Amniotic stem cell (primary cell): ENCODE measurements around the gene ANKK1.

Experiments
- DNase-seq: peaks from one replicate; lab custom pipeline; 2025; lab: John Stamatoyannopoulos, UW

The ANKK1 gene, protein sequence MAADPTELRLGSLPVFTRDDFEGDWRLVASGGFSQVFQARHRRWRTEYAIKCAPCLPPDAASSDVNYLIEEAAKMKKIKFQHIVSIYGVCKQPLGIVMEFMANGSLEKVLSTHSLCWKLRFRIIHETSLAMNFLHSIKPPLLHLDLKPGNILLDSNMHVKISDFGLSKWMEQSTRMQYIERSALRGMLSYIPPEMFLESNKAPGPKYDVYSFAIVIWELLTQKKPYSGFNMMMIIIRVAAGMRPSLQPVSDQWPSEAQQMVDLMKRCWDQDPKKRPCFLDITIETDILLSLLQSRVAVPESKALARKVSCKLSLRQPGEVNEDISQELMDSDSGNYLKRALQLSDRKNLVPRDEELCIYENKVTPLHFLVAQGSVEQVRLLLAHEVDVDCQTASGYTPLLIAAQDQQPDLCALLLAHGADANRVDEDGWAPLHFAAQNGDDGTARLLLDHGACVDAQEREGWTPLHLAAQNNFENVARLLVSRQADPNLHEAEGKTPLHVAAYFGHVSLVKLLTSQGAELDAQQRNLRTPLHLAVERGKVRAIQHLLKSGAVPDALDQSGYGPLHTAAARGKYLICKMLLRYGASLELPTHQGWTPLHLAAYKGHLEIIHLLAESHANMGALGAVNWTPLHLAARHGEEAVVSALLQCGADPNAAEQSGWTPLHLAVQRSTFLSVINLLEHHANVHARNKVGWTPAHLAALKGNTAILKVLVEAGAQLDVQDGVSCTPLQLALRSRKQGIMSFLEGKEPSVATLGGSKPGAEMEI

DNA sequence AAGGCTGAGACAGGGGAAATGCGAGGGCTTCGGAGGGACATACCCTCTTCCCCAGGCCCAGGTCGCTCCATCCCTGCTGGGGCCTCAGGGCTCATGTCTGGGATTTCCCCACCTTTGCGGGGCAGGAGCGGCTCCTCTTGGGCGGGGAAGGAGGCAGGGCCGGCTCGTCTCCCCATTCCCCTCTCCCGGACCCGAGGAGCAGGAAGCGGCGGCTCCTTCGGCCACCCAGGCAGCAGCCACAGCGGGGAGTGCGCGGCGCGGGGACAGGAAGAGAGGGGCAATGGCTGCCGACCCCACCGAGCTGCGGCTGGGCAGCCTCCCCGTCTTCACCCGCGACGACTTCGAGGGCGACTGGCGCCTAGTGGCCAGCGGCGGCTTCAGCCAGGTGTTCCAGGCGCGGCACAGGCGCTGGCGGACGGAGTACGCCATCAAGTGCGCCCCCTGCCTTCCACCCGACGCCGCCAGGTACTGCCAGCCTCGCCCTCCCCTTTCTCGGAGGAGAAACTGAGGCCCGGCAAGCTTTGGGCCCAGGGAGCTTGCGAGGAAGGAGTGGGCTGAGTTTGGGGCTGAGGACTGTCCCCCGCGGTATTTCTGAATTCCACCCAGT is at the start of gene ANKK1:
Gene ANKK1 (plus strand): TSS at position 175 of the 607 bp plus-strand sequence. CDS start 106 bp downstream, at position 281.
- no peak for DNase-seq

DNA sequence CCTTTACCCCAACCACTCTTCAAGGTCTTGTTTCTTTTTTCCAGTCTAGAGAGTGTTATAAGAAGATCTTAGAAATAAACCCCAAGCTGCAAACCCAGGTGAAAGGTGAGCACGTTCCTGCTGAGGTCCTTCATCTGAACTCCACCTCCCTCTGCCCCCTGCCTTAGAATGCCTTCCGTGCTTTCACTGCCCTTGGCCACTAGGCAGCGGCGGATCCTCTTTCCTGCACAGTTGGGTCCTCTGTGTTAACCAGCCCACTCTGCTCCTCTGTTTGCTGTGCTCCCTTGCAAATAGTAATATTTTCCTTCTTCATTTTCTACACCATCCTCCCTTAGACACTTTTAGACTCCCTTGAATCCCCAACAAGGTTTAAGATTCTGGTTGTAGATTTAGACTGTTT is 48.8 kb upstream of the ANKK1 start:
- DNase-seq: no peak

DNA sequence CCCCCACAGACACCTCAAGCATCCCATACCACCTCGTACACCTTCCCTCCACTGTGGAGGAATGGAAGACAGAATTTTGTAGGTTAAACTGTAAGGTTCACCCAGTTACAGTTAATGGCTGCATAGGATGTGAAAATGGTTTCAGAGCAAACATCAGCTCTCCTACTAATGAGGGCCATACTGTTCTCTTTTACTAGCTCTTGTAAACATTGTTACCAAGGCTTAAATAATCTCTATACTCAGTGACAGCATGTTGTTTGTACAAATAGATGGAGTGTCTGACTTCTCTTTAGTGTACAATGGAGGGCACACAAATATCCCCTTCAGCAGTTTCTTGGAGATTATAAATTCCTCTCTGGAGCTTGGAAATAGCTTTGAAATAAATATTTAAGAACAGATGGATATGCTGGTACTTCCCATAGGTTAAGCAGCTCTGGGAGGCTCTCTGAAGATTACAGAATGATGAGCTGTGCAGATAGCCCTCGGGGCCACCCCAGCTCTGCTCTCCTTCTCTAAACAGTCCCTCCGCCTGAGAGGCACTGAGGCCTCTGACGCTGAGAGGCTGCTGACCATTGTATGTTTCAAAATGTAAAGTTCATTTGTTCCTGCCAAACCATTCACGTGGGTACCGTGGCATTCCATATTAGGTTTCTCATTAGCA is 47.5 kb upstream of the ANKK1 start:
- no peak for DNase-seq

DNA sequence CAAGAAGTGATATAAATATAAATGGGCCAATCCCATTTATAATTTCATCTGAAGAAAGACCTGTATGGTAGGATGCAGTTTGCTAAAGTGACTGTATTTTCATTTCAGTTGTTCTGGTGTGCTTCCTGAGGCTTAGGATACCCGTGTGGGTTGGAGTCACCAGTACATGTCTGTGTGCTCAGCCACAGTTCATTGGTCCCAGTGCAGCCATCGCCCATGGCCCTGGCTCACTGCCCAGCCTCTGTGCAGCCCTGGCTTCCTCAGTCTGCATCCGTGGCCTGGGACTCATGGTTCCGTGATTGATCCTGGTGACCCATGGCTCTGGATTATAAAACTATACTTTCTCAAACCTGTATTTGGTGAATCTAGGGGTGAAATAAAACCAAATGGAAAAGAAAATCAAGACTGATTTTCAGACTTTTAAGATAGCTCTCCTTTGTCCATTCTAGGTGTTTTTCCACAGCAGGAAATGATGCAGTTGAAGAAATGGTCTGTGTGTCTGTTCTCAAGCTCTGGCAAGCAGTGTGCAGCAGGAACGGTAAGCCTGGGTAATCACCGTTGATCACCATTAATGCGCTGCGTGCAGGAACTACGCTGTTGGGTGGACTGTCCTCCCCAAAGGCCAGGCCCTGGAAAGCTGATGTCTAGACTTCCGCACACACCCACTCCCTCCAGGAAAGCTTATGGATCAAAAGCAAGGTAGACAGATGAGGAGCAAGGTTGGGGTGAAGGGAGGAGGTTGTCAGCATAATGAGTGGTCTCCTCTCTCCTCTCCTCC is 46.0 kb upstream of the ANKK1 start:
- no peak for DNase-seq

DNA sequence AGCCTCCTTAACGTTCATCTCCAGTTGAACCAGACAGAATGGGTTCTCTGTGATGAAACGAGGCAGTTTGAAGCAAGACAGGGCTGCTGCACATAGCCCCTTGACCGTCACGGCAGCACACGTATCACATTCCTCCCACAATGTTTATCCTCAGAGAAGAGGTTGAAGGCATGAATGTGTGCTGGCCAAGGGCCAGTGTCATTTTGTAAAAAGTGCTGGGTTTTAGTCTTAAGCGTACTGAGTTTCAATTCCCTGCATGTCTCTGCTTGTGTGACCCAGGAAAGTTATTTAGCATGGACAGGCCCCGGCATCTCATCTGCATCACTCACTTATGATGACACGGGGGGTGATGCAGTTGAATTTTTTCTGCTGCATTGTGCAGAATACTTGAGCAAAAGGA is 41.6 kb upstream of the ANKK1 start:
- DNase-seq: no peak

DNA sequence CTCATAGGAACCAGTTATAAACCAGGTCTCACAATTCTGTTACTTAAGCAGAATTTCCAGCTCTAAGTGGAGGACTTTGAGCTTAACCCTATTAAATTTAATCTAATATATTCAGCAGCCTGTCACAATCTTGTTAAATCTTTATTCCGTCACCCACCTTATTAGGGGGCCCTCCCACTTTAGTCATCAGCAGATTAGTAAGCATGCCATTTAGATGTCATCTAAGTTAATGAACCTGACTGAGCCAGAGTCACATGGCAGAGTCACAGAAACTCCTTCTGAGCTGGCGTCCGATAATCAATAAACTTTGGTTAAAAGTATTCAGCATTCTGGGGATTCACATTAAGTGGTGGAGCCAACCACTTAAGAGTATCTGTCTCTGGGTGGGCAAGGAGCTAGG is 38.1 kb upstream of the ANKK1 start:
- no peak for DNase-seq

DNA sequence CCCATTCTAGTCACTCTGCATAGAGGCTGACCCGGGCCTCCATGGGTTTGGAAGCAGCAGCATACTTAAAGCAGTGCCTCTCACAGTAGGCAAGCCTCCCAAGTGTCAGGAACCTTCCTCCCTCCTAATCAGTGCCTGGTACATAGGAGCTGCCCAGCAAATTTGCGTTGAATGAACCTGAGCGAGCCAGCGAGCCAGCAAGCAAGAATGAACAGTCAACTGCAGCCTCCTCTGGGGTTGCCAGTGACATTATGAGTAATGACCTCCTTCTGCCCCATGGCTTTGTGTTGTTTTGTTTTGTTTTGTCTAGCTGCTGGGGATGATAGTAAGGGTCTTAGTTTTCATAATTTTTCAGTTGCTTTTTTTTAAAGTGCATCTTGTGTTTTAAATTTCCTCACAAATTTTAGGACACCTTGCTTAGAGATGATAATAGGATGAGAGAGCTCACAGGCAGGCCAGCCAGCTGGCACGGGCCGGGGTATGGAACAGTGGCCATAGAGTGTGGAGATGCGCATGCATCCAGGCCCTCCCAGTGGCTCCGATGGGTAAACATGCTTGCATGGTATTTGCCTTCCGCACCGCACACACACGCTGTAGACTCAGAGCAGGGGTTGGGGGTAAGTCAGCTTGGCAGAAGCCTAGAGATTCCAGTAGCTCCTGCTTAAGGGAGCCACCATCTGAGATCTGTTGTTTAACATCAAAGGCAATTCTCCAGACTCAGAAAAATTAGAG is 37.1 kb upstream of the ANKK1 start:
- no peak for DNase-seq

DNA sequence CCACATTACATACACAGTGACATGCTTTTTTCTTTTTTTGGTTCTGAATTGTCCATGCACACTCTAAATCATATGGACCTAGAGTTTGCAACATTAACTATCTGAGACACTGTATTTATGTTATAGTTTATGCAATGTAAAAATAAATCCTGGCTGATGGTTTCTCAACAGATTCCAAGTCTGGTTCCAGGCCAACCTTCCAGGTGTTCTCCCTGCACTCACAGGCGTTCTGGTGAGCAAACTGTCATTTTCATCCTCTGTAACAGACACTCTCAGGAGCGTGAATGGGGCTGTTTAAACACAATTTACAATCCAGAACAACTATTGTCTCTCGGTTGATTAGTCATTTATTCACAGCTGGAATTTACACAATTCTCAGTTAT is 36.5 kb upstream of the ANKK1 start:
- DNase-seq: no peak

DNA sequence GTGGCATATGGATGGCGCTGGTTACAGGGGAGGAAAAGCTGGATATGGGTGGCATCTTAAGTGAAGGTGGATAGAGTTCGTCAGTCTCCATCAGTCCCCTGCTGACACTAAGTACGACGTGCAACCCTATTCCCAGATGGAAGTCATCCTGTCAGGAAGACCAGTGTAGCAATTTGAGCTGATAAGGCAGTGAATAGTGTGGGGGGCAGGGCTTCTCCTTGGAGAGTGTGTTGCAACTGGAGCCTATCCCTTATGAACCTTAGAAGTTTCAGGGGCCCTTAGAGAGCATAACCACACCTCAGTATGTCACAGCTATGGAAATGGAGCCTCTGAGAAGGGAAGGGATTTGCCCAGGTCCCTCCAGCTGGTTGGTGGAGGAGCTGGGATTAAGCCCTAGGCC is 36.1 kb upstream of the ANKK1 start:
- no peak for DNase-seq

DNA sequence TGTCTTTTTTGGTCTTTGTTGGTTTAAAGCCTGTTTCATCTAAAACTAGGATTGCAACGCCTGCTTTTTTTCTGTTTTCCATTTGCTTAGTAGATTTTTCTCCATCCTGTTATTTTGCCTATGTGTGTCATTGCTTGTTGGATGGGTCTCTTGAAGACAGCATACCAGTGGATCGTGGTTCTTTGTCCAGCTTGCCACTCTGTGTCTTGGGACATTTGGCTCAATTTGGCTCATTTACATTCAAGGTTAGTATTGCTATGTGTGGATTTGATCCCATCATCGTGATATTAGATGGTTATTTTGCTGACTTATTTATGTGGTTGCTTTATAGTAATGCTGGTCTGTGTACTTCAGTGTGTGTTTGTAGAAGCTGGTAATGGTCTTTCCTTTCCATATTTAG is 31.4 kb upstream of the ANKK1 start:
- no peak for DNase-seq

DNA sequence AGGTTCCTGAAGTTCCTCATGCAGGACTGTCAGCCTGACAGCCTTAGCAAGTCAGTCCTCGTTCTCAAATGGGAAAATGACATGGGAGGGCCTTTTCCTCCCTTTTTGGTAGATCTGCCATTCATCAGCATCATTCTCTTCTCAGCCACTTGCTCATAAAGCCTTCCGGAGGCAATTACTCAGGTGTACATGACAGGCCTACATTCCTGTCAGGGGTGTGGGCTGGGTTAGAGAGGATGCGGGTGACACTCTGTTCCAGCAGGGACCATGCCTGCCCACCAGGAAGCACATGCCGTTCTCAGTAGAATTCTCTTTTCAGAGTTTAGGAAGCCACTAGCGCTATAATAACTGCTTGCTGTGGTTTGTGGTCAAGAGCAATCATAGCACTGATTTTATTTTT is 24.2 kb upstream of the ANKK1 start:
- DNase-seq: no peak

DNA sequence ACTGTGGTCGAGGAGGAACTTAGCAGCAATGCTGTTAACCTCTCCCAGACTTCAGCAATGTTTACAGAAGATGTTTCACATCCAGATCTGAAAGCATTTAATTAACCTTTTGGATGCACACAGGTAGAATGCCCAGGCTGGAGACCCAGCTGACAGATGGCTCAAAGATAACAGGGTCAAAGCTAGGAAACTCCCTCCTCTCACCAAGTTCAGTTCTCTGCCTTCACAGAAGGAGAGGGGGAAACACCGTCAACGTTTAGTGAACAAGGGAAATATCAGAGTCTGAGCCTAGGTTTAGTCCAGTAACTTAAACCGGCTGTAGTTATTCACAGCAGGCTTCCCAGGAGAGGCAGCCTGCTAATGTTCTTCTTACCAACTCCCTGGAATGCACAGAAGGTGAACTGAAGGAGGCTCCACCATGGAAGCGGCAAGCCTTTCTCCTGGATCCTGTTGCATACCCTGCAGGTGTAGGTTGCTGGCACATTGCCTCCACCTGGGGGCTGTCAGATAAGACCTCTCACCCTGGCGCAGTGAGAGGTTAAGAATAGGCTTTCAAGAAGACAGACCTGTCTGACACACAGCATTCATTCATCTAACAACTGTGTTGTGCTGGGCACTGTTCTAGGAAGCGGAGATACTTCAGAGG is 23.5 kb upstream of the ANKK1 start:
- no peak for DNase-seq

DNA sequence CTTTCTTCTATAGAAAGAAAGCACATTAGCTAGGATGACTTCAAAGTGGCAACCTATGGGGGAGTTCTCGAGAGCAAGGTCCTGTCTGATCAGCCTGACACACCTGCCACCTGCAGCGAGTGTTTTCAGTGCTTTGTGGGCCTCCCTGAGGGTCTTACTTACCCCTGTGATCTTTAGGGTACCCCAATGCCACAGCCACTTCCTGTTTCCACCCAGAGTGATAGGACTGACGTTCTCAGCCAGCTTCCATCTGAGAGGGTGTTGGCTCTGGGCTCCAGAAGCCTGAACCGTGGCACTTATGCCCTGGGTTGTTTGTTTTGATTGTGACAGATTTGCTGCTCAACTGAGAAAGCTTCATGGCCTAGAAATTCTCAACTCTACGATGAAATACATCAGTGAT is 21.7 kb upstream of the ANKK1 start:
- DNase-seq: no peak

DNA sequence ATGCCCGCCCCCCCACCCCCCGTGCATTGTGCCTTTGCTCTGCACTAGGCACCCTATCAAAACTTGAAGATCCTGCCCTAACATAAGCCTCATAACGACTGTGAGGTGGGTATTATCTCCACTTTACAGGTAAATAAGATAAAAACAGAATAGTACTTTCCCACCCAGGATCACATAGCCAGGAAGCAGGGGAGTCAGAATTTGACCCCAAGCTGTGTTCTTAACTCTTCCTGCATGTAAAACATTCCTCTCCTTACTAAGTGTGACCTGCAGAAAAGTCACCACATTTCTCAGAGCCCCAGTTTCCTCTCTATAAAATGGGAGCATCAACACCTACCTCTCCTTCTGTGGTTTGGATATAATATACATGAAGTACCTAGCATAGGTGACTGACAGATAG is 18.2 kb upstream of the ANKK1 start:
- DNase-seq: no peak

DNA sequence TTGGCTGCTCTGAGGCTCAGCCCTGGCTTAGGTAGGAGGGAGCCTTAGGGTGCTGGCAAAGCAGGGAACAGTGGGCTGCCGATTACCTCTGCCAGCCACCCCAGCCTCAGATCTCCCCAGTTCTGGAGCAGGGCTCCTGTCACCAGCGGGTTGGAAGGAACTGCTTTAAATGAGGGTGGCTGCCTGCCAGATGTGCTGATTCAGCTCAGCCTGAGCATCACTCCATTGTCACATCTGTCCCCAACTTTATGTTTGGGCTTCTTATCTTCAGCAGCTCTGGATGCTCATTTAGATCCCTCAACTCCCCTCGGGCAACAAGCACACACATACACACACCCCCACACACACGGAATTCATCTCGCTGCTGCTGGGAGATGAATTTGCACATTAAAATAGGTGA is 16.9 kb upstream of the ANKK1 start:
- DNase-seq: no peak

DNA sequence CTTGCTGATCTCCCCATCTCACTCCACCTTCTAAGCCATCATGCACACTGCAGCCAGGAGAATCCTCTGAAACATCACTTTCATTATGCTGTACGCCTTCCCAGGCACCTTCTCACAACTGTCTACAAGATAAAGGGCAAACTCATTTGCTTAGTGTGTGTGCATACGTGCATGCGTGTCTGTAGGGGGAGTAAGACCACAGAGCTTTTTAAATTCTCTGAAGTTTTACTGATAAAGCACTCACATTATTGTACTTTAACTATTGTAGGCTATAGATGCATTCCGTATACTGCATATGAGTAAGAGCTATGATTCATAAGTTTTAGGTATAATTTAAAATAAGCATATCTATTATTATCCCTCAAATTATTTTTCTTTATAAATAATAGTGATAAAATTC is 15.3 kb upstream of the ANKK1 start:
- DNase-seq: no peak

DNA sequence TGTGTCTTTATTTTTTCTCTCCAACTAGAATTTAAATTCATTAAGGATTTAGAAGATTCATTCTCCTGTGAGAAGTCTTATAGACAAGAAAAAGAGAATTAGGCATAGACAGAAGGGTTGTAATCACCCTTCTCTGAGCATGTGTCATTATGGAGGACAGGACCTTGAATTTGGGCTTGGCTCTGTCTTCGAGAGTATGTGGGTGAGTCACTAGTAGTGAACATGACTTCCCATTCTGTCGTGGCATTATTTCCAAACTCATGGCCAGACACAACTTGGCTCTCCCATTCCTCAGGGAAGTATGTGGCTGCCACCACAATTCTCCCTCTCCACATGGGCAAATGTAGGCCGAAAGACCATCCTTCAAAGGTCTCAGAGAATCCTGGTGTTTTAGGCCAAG is 14.3 kb upstream of the ANKK1 start:
- DNase-seq: no peak

DNA sequence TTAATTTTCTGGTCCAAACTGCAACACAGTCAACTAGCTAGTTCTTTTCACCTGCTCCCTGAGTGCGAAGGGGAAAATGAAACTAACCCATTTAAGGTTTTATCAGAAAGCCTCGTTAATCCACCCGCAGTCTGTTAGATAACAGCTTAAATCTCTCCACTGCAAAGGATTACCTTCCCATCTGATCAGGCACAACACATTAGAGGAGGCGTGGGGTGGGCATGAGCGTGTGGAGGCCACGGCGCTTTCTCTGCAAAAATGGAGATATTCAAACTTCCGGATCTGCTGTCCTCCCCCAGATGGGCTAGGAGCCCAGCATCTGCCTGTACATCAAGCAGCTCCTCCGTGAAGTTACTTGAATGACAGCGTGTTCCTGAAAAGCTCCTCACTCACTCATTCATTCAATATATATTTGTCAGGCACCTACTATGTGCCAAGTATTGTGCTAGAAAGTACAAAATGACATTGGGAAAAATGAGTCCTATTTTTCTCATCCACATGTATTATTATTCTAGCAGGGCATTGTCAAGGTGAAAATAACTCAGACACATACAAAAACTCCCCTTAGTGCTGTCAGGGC is 13.5 kb upstream of the ANKK1 start:
- no peak for DNase-seq

DNA sequence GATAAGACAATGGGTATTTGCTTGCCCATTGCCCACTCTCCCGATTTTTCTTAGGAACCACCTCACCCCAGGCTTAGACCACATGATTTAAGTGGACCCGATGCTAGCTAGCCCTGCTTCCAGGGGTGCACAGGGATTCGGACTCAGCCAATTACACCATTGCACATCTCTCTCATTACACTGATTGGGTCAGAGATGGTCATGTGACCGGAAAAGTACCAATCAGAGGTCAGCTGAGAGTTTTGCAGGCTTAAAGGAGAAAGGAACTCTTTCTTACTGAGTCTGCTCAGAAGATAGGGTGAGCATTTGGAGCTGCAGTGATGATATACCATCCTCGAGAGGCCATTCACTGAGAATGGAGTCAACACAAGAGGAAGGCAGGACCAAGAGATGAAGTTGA is 12.2 kb upstream of the ANKK1 start:
- DNase-seq: no peak

DNA sequence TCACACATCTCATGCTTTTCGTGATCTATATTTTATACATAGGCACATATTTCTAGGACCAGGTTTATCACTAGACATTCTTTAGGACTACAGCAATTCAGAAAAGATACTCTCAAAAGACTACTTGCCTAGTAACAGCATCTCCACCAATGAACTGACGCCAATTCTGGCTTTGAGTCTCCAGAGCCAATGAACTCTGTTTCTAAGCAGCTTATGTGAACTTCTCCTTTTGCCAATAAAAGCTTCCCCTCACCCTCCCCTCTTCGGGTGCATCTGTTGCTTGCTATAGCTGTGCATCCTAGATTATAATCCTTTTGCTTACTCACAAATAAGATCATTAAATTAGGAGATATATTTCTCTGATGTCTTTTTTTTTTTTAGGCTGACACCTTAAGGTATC is 11.4 kb upstream of the ANKK1 start:
- no peak for DNase-seq
